ENCODE results near the gene ME2.
"Not testable (repeated sequence)": the region's sequence is repeated elsewhere in the genome, so short reads cannot be mapped to it uniquely, and the experiment has no call there.

The ME2 gene

GRCh38 chr18:50955253-50955652, 76.3 kb downstream of the ME2 start:
- no peak overlapping the region for H3K4me3 ChIP-seq (ENCODE audit: low read depth, low read length)
- no peak for TF ChIP-seq CTCF (IDR thresholded peaks at IDR 0.05; ENCODE audit: low read depth, low read length)

GRCh38 chr18:50956116-50956515, 77.2 kb downstream of the ME2 start:
- TF ChIP-seq CTCF (IDR thresholded peaks at IDR 0.05; ENCODE audit: low read depth, low read length) = no peak
- no peak overlapping the region for H3K4me3 ChIP-seq (ENCODE audit: low read depth, low read length)

- no peak for TF ChIP-seq CTCF (IDR thresholded peaks at IDR 0.05; ENCODE audit: low read depth, low read length)
- no peak overlapping the region for H3K4me3 ChIP-seq (ENCODE audit: low read depth, low read length)
These were observed 83.1 kb downstream of the ME2 start for GRCh38 chr18:50961974-50962373.

GRCh38 chr18:50967714-50968661, 89.1 kb downstream of the ME2 start, which contains the start of gene ELAC1:
ELAC1 (plus strand) TSS chr18:50968040; CDS start chr18:50974405, 6,365 bp downstream.
- H3K4me3 ChIP-seq (ENCODE audit: low read depth, low read length) = peak within 1 kb of the TSS; percentile 85
- TF ChIP-seq CTCF (IDR thresholded peaks at IDR 0.05; ENCODE audit: low read depth, low read length) = no peak

GRCh38 chr18:50969448-50969847, 90.5 kb downstream of the ME2 start:
- no peak for TF ChIP-seq CTCF (IDR thresholded peaks at IDR 0.05; ENCODE audit: low read depth, low read length)
- H3K4me3 ChIP-seq (ENCODE audit: low read depth, low read length) = peak overlapping the region; percentile 85; the same call in 1 of the 2 replicates

- no peak for TF ChIP-seq CTCF (IDR thresholded peaks at IDR 0.05; ENCODE audit: low read depth, low read length)
- no peak overlapping the region for H3K4me3 ChIP-seq (ENCODE audit: low read depth, low read length)
These were observed 91.1 kb downstream of the ME2 start for GRCh38 chr18:50970006-50970405.

GRCh38 chr18:50972404-50972803, 93.5 kb downstream of the ME2 start:
- not testable (repeated sequence) for H3K4me3 ChIP-seq (ENCODE audit: low read depth, low read length)
